Neuronal stem cell (in vitro differentiated cells): ENCODE measurements around the gene CDH3.

Experiments used
- DNase-seq: peaks from one replicate; pipeline ENCODE4 v3.0.0-alpha.2; 2013; ENCODE audit warnings: low spot score
- H2AFZ ChIP-seq: one replicate; pipeline ENCODE4 v1.6.1; 2013; ENCODE audit warnings: mild to moderate bottlenecking, low read length, inconsistent platforms
- H2AK5ac ChIP-seq: 2 replicates; pipeline ENCODE4 v1.6.1; 2013; ENCODE audit warnings: low read depth, mild to moderate bottlenecking, inconsistent platforms, low read length, moderate library complexity, mixed read lengths
- H2BK120ac ChIP-seq: 2 replicates; pipeline ENCODE4 v1.6.1; 2013; ENCODE audit warnings: low read depth, mild to moderate bottlenecking, inconsistent platforms, low read length, moderate library complexity, mixed read lengths
- H2BK12ac ChIP-seq: one replicate; pipeline ENCODE4 v1.6.1; 2013; ENCODE audit warnings: low read length, inconsistent platforms
- H2BK15ac ChIP-seq: 2 replicates; pipeline ENCODE4 v1.6.1; 2013; ENCODE audit warnings: mild to moderate bottlenecking, low read length, inconsistent platforms, mixed read lengths
- H2BK5ac ChIP-seq: one replicate; pipeline ENCODE4 v1.6.1; 2013; ENCODE audit warnings: inconsistent platforms, mild to moderate bottlenecking, low read length, moderate library complexity
- H3K14ac ChIP-seq: one replicate; pipeline ENCODE4 v1.6.1; 2013; ENCODE audit warnings: low read length, inconsistent platforms
- H3K18ac ChIP-seq: 2 replicates; pipeline ENCODE4 v1.6.1; 2013; ENCODE audit warnings: low read length, inconsistent platforms
- H3K23ac ChIP-seq: 2 replicates; pipeline ENCODE4 v1.6.1; 2013; ENCODE audit warnings: low read depth, mild to moderate bottlenecking, mixed read lengths, low read length, inconsistent platforms; ENCODE audit not compliant: poor library complexity
- H3K27ac ChIP-seq: replicated peaks from 3 replicates; pipeline ENCODE4 v1.5.1; 2013; ENCODE audit warnings: low read length, inconsistent platforms
- H3K27me3 ChIP-seq, 3 experiments: 2 replicates each; pipeline ENCODE4 v1.6.1; 2013; ENCODE audit warnings: low read length in 3 of 3, mild to moderate bottlenecking in 2 of 3, inconsistent platforms in 1 of 3, low read depth in 1 of 3, mixed read lengths in 1 of 3, moderate library complexity in 1 of 3; ENCODE audit not compliant: control insufficient read depth in 3 of 3, insufficient read depth in 3 of 3
- H3K36me3 ChIP-seq, 2 donors: replicated peaks in 1 of 2; 2 replicates each; pipeline ENCODE4 v1.6.1; 2013; ENCODE audit warnings: low read length in 2 of 2; ENCODE audit not compliant: control insufficient read depth in 2 of 2, insufficient read depth in 2 of 2
- H3K4ac ChIP-seq: 2 replicates; pipeline ENCODE4 v1.6.1; 2013; ENCODE audit warnings: inconsistent platforms, mild to moderate bottlenecking, low read length, moderate library complexity
- H3K4me1 ChIP-seq, 2 donors: 1 replicate in 1 of 2; 2 replicates in 1 of 2; pipeline ENCODE4 v1.6.1; 2013; ENCODE audit warnings: low read length in 2 of 2, low read depth in 1 of 2; ENCODE audit not compliant: control insufficient read depth in 2 of 2, insufficient read depth in 1 of 2
- H3K4me2 ChIP-seq: one replicate; pipeline ENCODE4 v1.6.1; 2013; ENCODE audit warnings: mild to moderate bottlenecking, low read length, inconsistent platforms; ENCODE audit not compliant: insufficient read depth, poor library complexity, severe bottlenecking
- H3K4me3 ChIP-seq, 2 donors: 2 replicates each; pipeline ENCODE4 v1.5.1; 2013; ENCODE audit warnings: low read length in 2 of 2, mild to moderate bottlenecking in 2 of 2, inconsistent platforms in 1 of 2, moderate library complexity in 1 of 2
- H3K79me1 ChIP-seq: one replicate; pipeline ENCODE4 v1.6.1; 2013; ENCODE audit warnings: low read depth, mild to moderate bottlenecking, inconsistent platforms, low read length, moderate library complexity
- H3K9ac ChIP-seq: one replicate; pipeline ENCODE4 v1.6.1; 2013; ENCODE audit warnings: mild to moderate bottlenecking, low read depth, low read length, inconsistent platforms; ENCODE audit not compliant: poor library complexity
- H3K9me3 ChIP-seq, 2 donors: replicated peaks in 1 of 2; 2 replicates each; pipeline versions ENCODE3 to v1.6.1; 2013; ENCODE audit warnings: low read length in 2 of 2, mild to moderate bottlenecking in 2 of 2, inconsistent platforms in 1 of 2, low read depth in 1 of 2, mixed read lengths in 1 of 2, moderate library complexity in 1 of 2; ENCODE audit not compliant: control insufficient read depth in 2 of 2, insufficient read depth in 1 of 2
- H4K8ac ChIP-seq: one replicate; pipeline ENCODE4 v1.6.1; 2013; ENCODE audit warnings: low read depth, mild to moderate bottlenecking, inconsistent platforms, low read length, moderate library complexity
- H4K91ac ChIP-seq: one replicate; pipeline ENCODE4 v1.6.1; 2013; ENCODE audit warnings: low read length, low read depth, mild to moderate bottlenecking, inconsistent platforms; ENCODE audit not compliant: poor library complexity
- WGBS, 2 donors: extraction: QIAGEN DNeasy Blood & Tissue Kit; methylation state at CpG; one replicate each; pipeline ENCODE4 v1.1.7; 2013; ENCODE audit warnings: missing lambda C conversion rate in 2 of 2, mixed read lengths in 1 of 2; ENCODE audit not compliant: insufficient read length in 2 of 2, insufficient replicate concordance in 1 of 2; ENCODE audit errors: extremely low coverage in 2 of 2; 5-methylcytosine and 5-hydroxymethylcytosine counted together

Gene CDH3

DNA sequence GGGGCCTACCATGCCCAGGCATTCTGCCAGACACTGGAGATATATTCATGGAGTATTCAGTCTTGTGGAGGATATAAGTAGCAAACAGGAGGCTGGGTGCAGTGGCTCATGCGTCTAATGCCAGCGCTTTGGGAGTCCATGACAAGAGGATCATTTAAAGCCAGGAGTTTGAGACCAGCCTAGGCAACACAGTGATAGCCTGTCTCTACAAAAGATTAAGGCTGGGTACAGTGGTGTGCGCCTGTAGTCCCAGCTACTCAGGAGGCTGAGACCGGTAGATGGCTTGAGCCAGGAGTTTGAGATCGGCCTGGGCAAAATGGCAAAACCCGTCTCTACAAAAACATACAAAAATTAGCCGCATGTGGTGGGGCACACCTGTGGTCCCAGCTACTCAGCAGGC lies 37.7 kb upstream of the CDH3 start:
- H2AFZ ChIP-seq = no peak overlapping the region
- WGBS, 2 donors = no CpG with 5 or more reads among the region's 7 CpGs
- no peaks in the 10 kb centered on the region for H3K36me3 ChIP-seq
- H3K9me3 ChIP-seq = no peaks in the 10 kb centered on the region
- H2BK120ac ChIP-seq = no peak overlapping the region
- no peak overlapping the region for H4K91ac ChIP-seq
- no peak overlapping the region for H3K27ac ChIP-seq
- no peaks in the 10 kb centered on the region for H3K27me3 ChIP-seq
- H3K4ac ChIP-seq = no peak overlapping the region
- H2BK5ac ChIP-seq = no peak overlapping the region
- H2BK12ac ChIP-seq = no peak overlapping the region
- no peak overlapping the region for H3K18ac ChIP-seq
- H2BK15ac ChIP-seq = no peak overlapping the region
- no peak overlapping the region for H3K9ac ChIP-seq
- H3K4me3 ChIP-seq = no peak overlapping the region
- no peak overlapping the region for H2AK5ac ChIP-seq
- H3K23ac ChIP-seq = no peak overlapping the region
- H3K4me2 ChIP-seq = no peak overlapping the region
- no peak for DNase-seq
- no peak overlapping the region for H3K14ac ChIP-seq
- no peaks in the 10 kb centered on the region for H3K79me1 ChIP-seq
- peaks cover 0 to 8% of the 10 kb centered on the region in 2 donors for H3K4me1 ChIP-seq
- no peak overlapping the region for H4K8ac ChIP-seq

DNA sequence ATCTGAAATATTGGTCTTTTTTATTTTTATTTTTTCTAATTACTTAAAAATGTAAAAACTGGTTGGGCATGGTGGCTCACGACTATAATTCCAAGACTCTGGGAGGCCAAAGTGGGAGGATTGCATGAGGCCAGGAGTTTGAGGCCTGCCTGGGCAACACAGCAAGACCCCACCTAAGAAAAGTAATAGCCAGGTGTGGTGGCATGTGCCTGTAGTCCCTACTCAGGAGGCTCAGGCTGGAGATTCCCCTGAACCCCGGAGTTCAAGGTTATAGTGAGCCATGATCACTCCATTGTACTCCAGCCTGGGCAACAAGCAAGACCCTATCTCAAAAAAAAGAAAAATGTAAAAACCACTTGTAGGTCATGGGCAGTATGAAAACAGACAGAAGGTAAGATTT lies 36.8 kb upstream of the CDH3 start:
- H3K27me3 ChIP-seq = no peaks in the 10 kb centered on the region

DNA sequence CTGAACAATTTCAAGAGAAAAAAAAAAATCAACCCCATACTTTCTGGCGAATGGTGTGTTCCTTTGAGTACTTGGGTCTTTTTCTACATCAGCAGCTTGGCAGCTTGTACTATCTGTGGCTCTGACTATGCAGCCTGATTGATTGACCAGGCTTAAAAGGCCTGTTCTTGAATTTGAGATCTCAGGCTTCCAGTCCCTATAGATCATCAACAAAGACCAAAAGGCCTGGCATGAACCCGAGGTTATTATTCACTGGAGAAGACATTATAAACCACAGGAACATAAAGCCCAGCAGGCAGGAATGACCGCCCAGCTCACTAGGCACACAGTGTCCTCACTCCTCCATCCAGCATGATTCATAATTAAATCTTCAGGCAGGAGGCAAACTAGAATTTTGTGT lies 32.1 kb upstream of the CDH3 start:
- Histone ChIP-seq H4K8ac (no peak overlapping the region), H3K9ac (no peak overlapping the region), H4K91ac (no peak overlapping the region), H2BK120ac (no peak overlapping the region), H3K18ac (no peak overlapping the region), H2BK5ac (no peak overlapping the region), H3K27ac (no peak overlapping the region), H3K14ac (no peak overlapping the region), H2AFZ (no peak overlapping the region), H2BK12ac (no peak overlapping the region), H2BK15ac (no peak overlapping the region), H3K4me1 (no peaks in the 10 kb centered on the region), H3K4ac (no peak overlapping the region), H2AK5ac (no peak overlapping the region), H3K9me3 (peaks cover 4 to 9% of the 10 kb centered on the region in 2 donors), H3K79me1 (no peaks in the 10 kb centered on the region), H3K36me3 (no peaks in the 10 kb centered on the region), H3K23ac (no peak overlapping the region), H3K4me2 (no peak overlapping the region), H3K27me3 (no peaks in the 10 kb centered on the region), H3K4me3 (no peak overlapping the region)
- WGBS, 2 donors = no CpG with 5 or more reads among the region's 3 CpGs
- DNase-seq = no peak

More for the DNA sequence above, 36.8 kb upstream of the CDH3 start:
- no peak for DNase-seq
- Histone ChIP-seq H3K36me3 (no peaks in the 10 kb centered on the region), H3K79me1 (no peaks in the 10 kb centered on the region), H3K27ac (no peak overlapping the region), H3K4ac (no peak overlapping the region), H3K4me2 (no peak overlapping the region), H3K9ac (no peak overlapping the region), H2BK12ac (no peak overlapping the region), H4K91ac (no peak overlapping the region), H3K23ac (no peak overlapping the region), H3K14ac (no peak overlapping the region), H3K18ac (no peak overlapping the region), H3K9me3 (no peaks in the 10 kb centered on the region), H2BK15ac (no peak overlapping the region), H4K8ac (no peak overlapping the region), H2BK120ac (no peak overlapping the region), H3K4me3 (no peak overlapping the region), H2AK5ac (no peak overlapping the region), H2BK5ac (no peak overlapping the region), H2AFZ (no peak overlapping the region), H3K4me1 (peaks cover 0 to 8% of the 10 kb centered on the region in 2 donors)
- whole genome bisulfite sequencing, 2 donors = no CpG with 5 or more reads among the region's 2 CpGs

- H3K9ac ChIP-seq = no peak overlapping the region
- H2AK5ac ChIP-seq = no peak overlapping the region
- H3K14ac ChIP-seq = no peak overlapping the region
- DNase-seq = no peak
- H3K79me1 ChIP-seq = no peaks in the 10 kb centered on the region
- no CpG with 5 or more reads among the region's 7 CpGs for WGBS, 2 donors
- no peak overlapping the region for H2BK5ac ChIP-seq
- H3K27me3 ChIP-seq = no peaks in the 10 kb centered on the region
- H4K8ac ChIP-seq = no peak overlapping the region
- H3K27ac ChIP-seq = no peak overlapping the region
- H2BK12ac ChIP-seq = no peak overlapping the region
- no peak overlapping the region for H2BK120ac ChIP-seq
- H2AFZ ChIP-seq = no peak overlapping the region
- H3K4ac ChIP-seq = no peak overlapping the region
- no peak overlapping the region for H2BK15ac ChIP-seq
- no peak overlapping the region for H3K23ac ChIP-seq
- no peaks in the 10 kb centered on the region for H3K36me3 ChIP-seq
- no peak overlapping the region for H3K4me2 ChIP-seq
- peaks cover 4 to 9% of the 10 kb centered on the region in 2 donors for H3K9me3 ChIP-seq
- no peak overlapping the region for H3K18ac ChIP-seq
- H3K4me3 ChIP-seq = no peak overlapping the region
- no peaks in the 10 kb centered on the region for H3K4me1 ChIP-seq
- H4K91ac ChIP-seq = no peak overlapping the region
These were observed 27.4 kb upstream of the CDH3 start for GRCh38 chr16:68617734-68618133.
